ENCODE measurements around the gene PHLDB3. TPM values are rescaled to one million over a fixed set of nuclear protein-coding genes. Genes with fewer than 3 reads are reported as not detected.
A peak's percentile ranks its signal among the peaks of the same experiment; 100 is the strongest.

Gene PHLDB3
- total and polyA plus RNA-seq, 12 donors: 4.0 to 10.0 (median 5.7) TPM

- ATAC-seq: peak; percentile 94 to 97 (median 95)
- WGBS, 2 donors: 0% methylated on average over 55 to 57 of the region's 57 CpGs
- intact Hi-C loops (cut with DNase I): loop anchor here in 4 of 10 donors (5.0 kb wide), 2 partner anchors 39 to 59 kb away; partner anchors contain the start of gene PHLDB3 (in 4 of the 4)
These were observed 41.0 kb downstream of the PHLDB3 start for GRCh38 chr19:43463381-43464133.

GRCh38 chr19:43462785-43463380 lies 41.7 kb downstream of the PHLDB3 start:
- intact Hi-C loops (cut with DNase I): loop anchor here in 4 of 10 donors (5.0 kb wide), 2 partner anchors 39 to 59 kb away; partner anchors contain the start of gene PHLDB3 (in 4 of the 4)
- Histone ChIP-seq H3K9me3 (no peaks in the 10 kb centered on the region), H3K4me3 (peak overlapping the region; percentile 23 to 82 (median 64)), H3K27ac (peak overlapping the region in 8 of 10 donors; percentile 66 to 88 (median 80)), H3K4me1 (peaks cover 0 to 33% (median 13%) of the 10 kb centered on the region in 9 donors), H3K36me3 (no peaks in the 10 kb centered on the region), H3K27me3 (peaks cover 0 to 14% (median 6%) of the 10 kb centered on the region in 7 donors)
- no peak for DNase-seq
- 6 to 11% methylated on average over 33 of the region's 33 CpGs for WGBS, 2 donors
- no peak for TF ChIP-seq CTCF (IDR thresholded peaks at IDR 0.05)
- ATAC-seq: no peak

More at GRCh38 chr19:43463381-43464133, 41.0 kb downstream of the PHLDB3 start:
- peak overlapping the region; percentile 23 to 82 (median 64) for H3K4me3 ChIP-seq
- H3K27me3 ChIP-seq: peaks cover 0 to 14% (median 6%) of the 10 kb centered on the region in 7 donors
- H3K36me3 ChIP-seq: no peaks in the 10 kb centered on the region
- TF ChIP-seq CTCF (IDR thresholded peaks at IDR 0.05): no peak
- H3K27ac ChIP-seq: peak overlapping the region; percentile 5 to 88 (median 78)
- peak; percentile 97 to 99 for DNase-seq
- peaks cover 0 to 38% (median 13%) of the 10 kb centered on the region in 9 donors for H3K4me1 ChIP-seq
- H3K9me3 ChIP-seq: no peaks in the 10 kb centered on the region

GRCh38 chr19:43462383-43462782 lies 42.2 kb downstream of the PHLDB3 start:
- Histone ChIP-seq H3K9me3 (no peaks in the 10 kb centered on the region), H3K36me3 (no peaks in the 10 kb centered on the region), H3K4me3 (peak overlapping the region in 2 of 10 donors; percentile 63 to 76), H3K27me3 (peaks cover 0 to 14% (median 6%) of the 10 kb centered on the region in 7 donors), H3K27ac (no peak overlapping the region), H3K4me1 (peaks cover 0 to 28% (median 13%) of the 10 kb centered on the region in 9 donors)
- no peak for DNase-seq
- intact Hi-C loops (cut with DNase I): loop anchor here in 4 of 10 donors (5.0 kb wide), 2 partner anchors 40 to 60 kb away; partner anchors contain the start of gene PHLDB3 (in 4 of the 4)
- no peak for ATAC-seq
- no peak for TF ChIP-seq CTCF (IDR thresholded peaks at IDR 0.05)
- 90 to 91% methylated on average over 7 of the region's 7 CpGs for WGBS, 2 donors

- TF ChIP-seq CTCF (IDR thresholded peaks at IDR 0.05): no peak
- no peak overlapping the region for H3K27ac ChIP-seq
- WGBS, 2 donors: 92% methylated on average over 12 of the region's 12 CpGs
- peaks cover 0 to 26% (median 13%) of the 10 kb centered on the region in 9 donors for H3K4me1 ChIP-seq
- peaks cover 0 to 13% (median 6%) of the 10 kb centered on the region in 7 donors for H3K27me3 ChIP-seq
- ATAC-seq (no peak), DNase-seq (no peak)
- no peak overlapping the region for H3K4me3 ChIP-seq
- intact Hi-C loops (cut with DNase I): loop anchor here in 4 of 10 donors (5.0 kb wide), 2 partner anchors 41 to 61 kb away; partner anchors contain the start of gene PHLDB3 (in 4 of the 4)
- H3K36me3 ChIP-seq: no peaks in the 10 kb centered on the region
- no peaks in the 10 kb centered on the region for H3K9me3 ChIP-seq
These were observed 43.2 kb downstream of the PHLDB3 start for GRCh38 chr19:43461303-43461702.
